GM19043 (cell line): ENCODE data around the gene MAP4K5.
A peak's percentile ranks its signal among the peaks of the same experiment; 100 is the strongest.
"Not testable (repeated sequence)": the region's sequence is repeated elsewhere in the genome, so short reads cannot be mapped to it uniquely, and the experiment has no call there.

Source experiments
- ATAC-seq: cut with Tn5 transposase; IDR thresholded peaks from one replicate; pipeline ENCODE4 v1.9.1; 2021; ENCODE audit warnings: low read depth; ENCODE audit not compliant: unreplicated experiment

The MAP4K5 gene

DNA sequence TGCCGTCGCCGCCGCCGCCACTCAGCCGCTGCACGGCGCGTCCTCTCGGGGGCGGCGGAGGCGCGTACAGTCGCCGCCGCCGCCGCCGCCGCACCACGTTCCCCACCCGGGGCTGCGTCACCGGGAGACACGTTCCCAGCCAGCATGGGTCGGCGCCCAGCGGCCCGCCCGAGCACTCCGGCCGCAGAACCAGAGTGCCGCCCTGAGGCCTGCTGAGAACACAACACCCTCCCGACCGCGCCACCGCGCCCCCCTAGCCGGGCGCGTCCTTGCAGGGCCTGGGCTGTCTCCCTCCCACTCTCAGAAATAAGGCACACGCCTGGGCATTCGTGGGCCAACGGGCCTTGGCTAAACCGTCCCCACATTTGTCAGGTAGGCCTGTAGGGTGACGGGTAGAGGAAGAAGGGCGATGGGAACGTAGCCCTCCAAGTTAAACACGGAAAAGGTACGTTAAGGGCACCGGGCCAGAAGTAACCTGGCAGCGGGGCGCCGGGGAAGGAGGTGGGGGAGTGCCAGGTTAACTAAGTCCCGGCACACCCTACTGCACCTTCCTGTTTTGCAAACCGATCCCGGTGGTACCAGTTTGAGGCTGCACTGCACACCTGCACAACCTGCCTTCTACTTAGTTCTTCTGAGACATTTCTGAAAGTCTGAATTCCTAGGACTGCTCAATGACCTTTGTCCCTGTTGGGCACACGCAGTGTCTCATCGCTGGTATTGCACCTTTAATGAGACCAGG is at the start of gene MAP4K5:
Gene MAP4K5 (minus strand): TSS at position 68 of the 739 bp plus-strand sequence. CDS start 520 bp downstream, outside the sequence.
- ATAC-seq = peak; percentile 92

DNA sequence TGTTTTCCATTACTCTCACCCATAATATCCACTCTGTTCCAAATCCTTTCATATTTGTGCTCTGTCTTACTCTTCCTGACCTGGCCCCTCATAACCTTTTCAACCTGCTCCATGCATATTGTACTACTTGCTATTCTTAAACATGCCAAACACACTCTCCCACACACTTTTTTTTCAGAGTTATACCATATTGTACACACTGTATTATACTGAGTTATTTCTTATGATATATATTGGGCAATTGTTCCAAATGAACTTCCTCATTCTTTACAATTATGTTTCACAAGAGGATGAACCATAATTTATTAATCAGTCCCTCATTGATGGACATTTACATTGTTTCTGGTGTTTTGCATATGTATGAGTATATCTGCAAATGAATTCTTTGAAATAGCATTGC is 46.1 kb upstream of the MAP4K5 start:
- no peak for ATAC-seq

- ATAC-seq = no peak
Measured at GRCh38 chr14:50577982-50578381, 45.6 kb upstream of the MAP4K5 start.

- no peak for ATAC-seq
Measured at GRCh38 chr14:50575769-50576168, 43.4 kb upstream of the MAP4K5 start.

GRCh38 chr14:50573862-50574261 is 41.5 kb upstream of the MAP4K5 start:
- ATAC-seq = no peak

- ATAC-seq = no peak
Measured at GRCh38 chr14:50569714-50570274, 37.4 kb upstream of the MAP4K5 start.

GRCh38 chr14:50562841-50563240 is 30.5 kb upstream of the MAP4K5 start:
- no peak for ATAC-seq

DNA sequence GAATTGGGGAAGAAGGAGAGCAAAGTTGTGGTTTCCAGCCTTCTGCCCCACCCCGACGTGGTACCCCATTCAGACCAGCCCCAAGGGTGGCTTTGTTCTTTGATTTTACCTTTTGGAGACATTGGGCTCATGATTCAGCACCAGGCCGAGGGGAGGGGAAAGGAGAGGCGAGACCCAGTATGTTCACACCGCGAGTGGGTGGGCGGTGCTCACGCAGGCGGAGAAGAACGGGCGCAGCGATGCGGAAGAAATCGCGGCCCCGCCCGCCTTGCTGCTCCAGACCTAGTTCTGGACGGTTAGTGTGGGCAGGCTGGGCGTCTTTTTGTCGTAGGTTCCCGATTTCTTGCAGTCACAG is 28.5 kb upstream of the MAP4K5 start:
- no peak for ATAC-seq

- ATAC-seq = no peak
Measured at GRCh38 chr14:50559990-50560930, 27.9 kb upstream of the MAP4K5 start, which contains the start of gene ATL1. TSS of gene ATL1 (plus strand) at chr14:50560145. CDS start at chr14:50560266, 121 bp downstream.

DNA sequence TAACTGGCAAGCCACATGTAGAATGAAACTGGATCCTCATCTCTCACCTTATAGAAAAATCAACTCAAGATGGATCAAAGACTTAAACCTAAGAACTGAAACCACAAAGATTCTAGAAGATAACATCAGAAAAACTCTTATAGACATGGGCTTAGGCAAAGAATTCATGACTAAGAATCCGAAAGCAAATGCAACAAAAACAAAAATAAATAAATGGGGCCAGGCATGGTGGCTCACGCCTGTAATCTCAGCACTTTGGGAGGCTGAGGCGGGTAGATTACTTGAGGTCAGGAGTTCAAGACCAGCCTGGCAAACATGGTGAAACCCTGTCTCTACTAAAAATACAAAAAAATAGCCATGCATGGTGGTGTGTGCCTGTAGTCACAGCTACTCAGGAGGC is 20.4 kb upstream of the MAP4K5 start:
- not testable (repeated sequence) for ATAC-seq

DNA sequence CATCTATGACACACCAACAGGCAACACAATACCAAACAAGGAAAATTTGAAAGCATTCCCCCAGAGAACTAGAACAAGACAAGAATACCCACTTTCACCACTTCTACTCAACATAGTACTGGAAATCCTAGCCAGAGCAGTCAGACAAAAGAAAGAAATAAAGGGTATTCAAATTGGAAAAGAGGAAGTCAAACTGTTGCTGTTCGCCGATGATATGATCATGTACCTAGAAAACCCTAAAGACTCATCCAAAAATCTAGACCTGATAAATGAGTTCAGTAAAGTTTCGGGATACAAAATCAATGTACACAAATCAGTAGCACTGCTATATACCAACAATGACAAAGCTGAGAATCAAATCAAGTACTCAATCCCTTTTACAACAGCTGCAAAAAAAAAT is 19.5 kb upstream of the MAP4K5 start:
- no peak for ATAC-seq

GRCh38 chr14:50550294-50550693 is 17.9 kb upstream of the MAP4K5 start:
- ATAC-seq = no peak

GRCh38 chr14:50545618-50546017 is 13.2 kb upstream of the MAP4K5 start:
- no peak for ATAC-seq

GRCh38 chr14:50544911-50545310 is 12.5 kb upstream of the MAP4K5 start:
- no peak for ATAC-seq

- peak; percentile 72 for ATAC-seq
Measured at GRCh38 chr14:50542941-50543418, 10.6 kb upstream of the MAP4K5 start.

DNA sequence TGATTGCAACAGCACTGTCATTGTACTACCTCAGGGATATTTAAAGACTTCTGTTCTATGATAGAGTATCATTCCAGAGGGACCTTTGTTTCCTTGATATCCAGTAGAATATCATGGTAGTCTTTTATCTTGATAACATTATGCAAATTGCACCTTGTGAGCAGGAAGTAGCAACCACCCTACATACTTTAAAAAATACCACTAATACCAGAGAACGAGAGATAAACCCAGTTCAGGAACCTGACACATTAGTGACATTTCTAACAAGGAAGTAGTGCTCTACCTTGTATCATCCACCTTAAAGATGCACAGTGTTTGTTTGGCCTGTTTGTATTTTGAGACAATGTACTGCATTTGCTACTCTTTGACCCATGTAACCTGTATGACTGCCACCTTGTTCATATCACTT is 8.8 kb upstream of the MAP4K5 start:
- no peak for ATAC-seq

- no peak for ATAC-seq
Measured at GRCh38 chr14:50539051-50539450, 6.7 kb upstream of the MAP4K5 start.

DNA sequence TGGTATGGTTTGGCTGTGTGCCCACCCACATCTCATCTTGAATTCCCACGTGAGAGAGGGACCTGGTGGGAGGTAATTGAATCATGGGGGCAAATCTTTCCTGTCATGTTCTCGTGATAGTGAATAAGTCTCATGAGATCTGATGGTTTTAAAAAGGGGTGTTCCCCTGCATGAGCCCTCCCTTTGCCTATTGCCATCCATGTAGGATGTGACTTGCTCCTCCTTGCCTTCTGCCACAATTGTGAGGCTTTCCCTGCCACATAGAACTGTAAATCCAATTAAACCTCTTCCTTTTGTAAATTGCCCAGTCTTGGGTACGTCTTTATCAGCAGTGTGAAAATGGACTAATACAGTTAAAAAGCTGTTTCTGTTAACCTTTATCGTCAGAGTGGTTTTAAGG is 5.7 kb upstream of the MAP4K5 start:
- not testable (repeated sequence) for ATAC-seq

DNA sequence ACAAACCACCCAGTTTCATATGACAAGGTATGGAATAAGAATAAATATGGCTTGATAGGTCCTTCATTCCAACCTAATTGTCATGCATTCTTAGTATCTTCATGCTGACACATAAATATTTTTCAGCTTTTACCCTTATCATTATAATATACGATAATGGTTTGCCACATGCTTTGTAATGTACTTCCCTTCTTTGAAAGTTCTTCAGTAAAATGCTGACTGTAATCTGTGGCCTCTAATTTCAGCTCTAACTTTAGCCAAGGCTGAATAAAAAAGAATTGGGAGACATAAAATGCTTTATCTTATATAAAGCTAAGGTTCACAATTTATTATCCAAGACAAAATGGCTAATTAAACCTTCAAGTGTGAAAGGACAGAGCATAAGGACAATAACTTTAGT is 2.6 kb upstream of the MAP4K5 start:
- no peak for ATAC-seq

GRCh38 chr14:50534416-50534815 is 2.0 kb upstream of the MAP4K5 start:
- ATAC-seq = no peak

GRCh38 chr14:50533806-50534205 is 1.4 kb upstream of the MAP4K5 start:
- ATAC-seq = no peak
